HS-27A (cell line): ENCODE results near the gene FZD4.
"Not testable (repeated sequence)": the region's sequence is repeated elsewhere in the genome, so short reads cannot be mapped to it uniquely, and the experiment has no call there.

Experiments
- DNase-seq: peaks from one replicate; pipeline ENCODE4 v3.0.0-alpha.2; 2012; ENCODE audit warnings: low read depth, missing footprints

FZD4 gene

DNA sequence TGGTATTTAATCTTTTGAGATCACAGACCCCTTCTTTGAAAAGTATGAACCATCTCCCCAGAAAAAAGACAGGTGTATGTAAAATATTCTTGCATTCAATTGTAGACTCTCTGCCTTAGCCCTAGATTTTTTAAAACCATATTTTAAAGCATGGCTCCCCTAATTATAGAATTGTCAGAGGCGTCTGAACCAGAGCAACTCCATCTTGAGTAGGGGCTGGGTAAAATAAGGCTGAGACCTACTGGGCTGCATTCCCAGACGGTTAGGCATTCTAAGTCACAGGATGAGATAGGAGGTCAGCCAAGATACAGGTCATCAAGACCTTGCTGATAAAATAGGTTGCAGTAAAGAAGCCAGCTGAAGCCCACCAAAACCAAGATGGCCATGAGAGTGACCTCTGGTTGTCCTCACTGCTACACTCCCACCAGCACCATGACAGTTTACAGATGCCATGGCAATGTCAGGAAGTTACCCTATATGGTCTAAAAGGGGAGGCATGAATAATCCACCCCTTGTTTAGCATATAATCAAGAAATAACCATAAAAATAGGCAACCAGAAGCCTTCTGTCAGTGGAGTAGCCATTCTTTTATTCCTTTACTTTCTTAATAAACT is 17.9 kb downstream of the FZD4 start:
- not testable (repeated sequence) for DNase-seq

DNA sequence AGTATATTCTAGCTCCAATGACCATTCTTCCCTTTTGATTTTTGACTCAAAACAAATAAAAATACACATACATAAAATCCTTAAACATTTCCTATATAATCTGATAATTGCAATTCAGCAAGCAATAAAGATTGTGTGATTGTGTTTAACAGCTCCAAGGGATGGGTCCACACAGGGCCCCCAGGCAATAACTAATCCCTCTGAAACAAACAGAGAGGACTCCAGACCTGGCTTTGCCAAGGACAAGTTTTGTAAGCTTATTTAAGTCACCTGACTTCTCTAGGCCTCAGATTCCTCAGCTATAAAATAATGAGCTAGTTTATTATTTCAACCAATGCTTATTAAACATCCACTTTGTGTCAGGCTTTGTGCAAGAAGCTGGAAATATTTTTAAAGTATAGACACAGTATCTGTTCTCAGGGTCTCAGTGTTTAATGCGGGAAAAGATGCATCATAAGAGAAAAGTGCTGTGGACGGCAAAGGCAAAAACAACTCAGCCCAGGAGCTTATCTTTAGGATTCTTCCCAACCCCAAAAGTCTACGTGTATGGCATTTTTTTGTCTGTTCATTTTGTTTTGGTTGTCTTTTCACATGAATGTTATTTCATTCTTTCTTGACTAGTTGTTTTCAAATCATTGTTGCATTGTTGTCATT is 20.1 kb downstream of the FZD4 start:
- no peak for DNase-seq

DNA sequence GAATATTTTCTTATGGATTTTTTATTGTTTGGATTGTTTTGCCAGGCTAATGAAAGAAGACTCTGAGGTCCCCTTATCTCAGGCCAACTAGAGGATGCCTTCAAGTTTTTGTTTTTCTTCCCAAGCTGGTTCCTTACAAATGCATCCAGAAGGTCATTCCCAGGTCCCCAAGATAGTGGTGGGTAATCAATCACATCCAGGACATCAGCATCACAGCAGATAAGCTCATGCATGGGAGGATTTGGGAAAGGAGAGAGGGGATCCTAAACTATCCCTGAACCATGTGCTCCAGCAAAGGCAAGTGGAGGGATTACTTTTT is 20.7 kb downstream of the FZD4 start:
- no peak for DNase-seq

- no peak for DNase-seq
These were observed 21.2 kb downstream of the FZD4 start for GRCh38 chr11:86933891-86934581.

DNA sequence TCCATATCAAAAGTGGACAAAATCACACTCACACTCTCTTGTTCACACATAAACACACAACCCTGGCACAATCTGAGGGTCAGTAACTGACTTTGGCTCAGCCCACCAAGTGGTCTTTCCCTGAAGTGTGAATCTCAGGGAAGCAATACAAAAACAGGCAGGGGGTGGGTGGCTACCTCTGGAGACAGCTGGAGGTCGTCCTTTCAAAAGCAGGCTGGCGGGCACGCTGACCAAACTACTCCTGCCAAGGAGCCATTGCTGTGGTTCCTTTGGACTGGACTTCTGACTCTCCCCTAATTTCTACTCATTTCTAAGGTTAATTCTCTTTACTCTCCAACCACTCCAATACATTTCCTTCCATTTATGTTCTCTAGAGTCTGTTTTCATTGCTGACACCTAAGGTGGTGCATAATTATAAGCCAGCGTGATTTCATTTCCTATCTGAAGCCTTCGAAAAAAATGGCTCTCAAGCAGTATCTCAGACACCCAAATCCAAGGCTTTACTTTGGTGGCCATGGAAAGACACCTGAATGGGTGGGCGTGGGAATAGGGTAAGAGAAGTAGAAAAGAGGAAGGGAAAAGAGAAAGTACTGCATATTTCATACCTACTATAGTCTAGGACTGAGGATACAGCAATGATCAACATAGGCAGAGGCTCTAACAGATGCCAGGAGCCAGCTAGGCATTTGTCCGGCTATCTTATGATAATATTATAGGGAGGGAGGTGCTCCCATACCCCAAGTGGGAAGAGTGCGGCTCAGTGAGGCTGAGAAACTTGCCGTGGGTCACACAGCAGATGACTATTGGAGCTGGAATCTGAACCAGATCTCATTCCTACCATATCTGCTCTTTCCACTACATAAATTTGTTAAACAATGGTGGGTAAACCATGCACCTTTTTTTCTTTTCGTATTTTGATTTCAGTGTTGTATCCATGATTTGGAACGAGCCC is 22.0 kb downstream of the FZD4 start:
- no peak for DNase-seq

DNA sequence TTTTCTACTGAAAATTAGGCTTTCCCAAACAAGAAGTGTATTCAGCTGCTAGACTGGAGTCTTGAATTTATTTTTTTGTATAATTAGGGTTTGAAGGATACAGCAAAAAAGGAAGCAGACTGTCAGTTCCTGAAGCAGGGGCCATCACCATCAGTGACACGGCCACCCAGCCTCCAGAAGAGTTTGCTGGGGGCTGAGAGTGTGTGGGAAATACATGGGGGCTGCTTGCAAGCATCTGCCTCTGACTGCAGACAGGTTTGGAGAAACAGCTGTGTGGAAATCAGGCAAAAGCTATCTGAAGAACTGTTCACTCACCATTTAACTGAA is 23.0 kb downstream of the FZD4 start:
- no peak for DNase-seq

GRCh38 chr11:86931548-86932258 is 23.5 kb downstream of the FZD4 start:
- DNase-seq, result no peak

GRCh38 chr11:86930957-86931547 is 24.1 kb downstream of the FZD4 start:
- DNase-seq, result no peak

- no peak for DNase-seq
These were observed 28.2 kb downstream of the FZD4 start for GRCh38 chr11:86926975-86927374.

GRCh38 chr11:86923999-86924766 is 31.0 kb downstream of the FZD4 start:
- no peak for DNase-seq

GRCh38 chr11:86922225-86922624 is 33.0 kb downstream of the FZD4 start:
- no peak for DNase-seq

DNA sequence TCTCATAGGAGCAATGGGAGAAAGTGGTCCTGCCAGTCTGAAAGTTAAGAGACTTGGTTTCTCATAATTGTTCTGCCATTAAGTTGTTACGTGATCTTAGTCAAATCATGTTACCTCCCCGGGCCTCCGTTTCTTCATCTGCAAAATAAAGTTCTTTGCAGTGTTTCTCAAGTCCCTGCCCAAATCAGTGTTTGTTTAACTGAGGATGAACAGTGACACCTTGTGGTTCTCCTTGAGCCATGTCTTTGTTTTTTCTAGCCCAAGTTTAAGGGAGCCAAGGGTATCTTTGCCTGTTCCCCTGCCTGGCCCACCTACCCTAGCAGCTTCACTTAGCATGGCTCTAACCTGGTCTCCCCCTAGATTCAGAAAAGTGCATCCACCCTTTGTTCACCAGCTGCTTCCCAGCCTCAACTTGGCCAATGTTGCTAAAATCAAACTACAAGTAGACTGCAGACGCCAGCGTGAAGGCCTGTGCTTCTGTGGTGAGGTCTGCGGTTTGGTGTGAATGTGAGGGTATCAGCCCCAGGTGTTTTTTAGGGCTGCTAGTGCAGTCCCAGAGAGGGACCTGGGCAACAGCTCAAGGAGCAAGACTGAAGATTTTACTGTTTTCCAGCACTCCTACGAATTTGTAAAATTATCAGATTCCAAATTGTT is 35.5 kb downstream of the FZD4 start:
- DNase-seq, result peak; percentile 46

- no peak for DNase-seq
These were observed 36.2 kb downstream of the FZD4 start for GRCh38 chr11:86918973-86919372.

DNA sequence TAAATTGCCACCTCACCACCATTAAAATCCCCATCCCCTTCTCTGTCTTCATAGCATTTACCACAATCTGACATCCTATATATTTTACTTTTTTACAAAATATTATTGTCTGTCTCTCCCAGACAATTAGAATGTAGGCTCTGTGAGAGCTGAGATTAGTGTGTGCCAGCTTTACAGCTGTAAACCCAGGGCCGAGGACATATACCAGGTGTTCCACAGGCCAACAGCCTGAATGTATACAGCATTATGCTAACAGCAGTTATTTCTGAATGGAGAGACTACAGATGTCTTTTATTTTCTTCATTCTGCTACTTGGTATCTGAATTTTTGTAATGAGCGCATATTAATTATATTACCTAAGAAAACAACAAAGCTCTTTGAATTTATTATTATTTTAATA is 36.7 kb downstream of the FZD4 start:
- DNase-seq, result no peak

- no peak for DNase-seq
These were observed 37.6 kb downstream of the FZD4 start for GRCh38 chr11:86917589-86917988.

DNA sequence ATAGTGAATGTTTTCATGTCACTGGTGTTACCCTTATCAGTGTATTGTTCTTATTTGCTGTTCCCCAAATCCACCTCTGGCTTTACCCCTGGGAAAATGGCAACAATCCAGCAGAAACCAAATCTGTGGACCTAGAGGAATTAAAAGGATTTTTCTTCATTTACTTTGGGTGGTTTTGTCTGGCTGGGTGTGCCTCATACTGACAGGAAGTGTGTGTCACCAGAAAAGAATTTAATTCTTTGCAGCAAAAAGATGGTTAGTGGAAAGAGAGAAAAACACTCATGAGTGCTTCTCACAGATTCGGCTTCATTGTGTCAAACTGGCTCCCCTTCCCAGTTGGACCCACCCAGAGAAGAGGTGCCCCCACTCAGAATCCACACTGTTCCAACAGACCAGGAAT is 38.9 kb downstream of the FZD4 start:
- peak; percentile 82 for DNase-seq

GRCh38 chr11:86915850-86916249 is 39.3 kb downstream of the FZD4 start:
- not testable (repeated sequence) for DNase-seq

DNA sequence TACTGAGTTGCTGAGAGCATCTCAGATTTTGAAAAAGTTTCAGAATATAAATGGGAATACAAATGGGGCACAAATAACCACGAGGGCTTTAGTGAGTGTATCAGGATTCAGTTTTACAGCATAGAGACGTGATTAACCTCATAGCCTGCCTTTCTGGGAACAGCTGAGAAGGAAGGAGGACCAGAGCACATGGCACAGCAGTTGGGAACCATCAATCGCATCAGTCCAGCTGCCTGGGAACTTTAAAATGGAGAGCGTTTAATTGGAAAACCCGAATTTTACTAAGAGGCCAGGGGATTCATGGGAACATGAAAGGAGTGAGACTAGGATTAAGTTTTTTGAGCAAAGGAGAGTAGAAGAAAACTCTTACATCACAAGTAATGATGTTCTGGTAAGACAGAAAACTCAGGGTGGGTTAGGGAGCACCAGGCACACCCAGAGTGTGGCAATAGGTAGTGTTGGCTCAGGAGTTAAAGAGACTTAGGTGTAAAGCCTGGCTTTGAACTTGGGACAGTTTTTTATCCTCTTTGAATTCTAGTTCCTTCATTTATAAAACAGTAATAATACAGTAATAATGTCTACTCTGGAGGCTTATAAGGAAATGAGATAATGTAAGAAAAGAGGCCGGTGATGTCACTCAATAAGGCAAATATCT is 40.2 kb downstream of the FZD4 start:
- no peak for DNase-seq

DNA sequence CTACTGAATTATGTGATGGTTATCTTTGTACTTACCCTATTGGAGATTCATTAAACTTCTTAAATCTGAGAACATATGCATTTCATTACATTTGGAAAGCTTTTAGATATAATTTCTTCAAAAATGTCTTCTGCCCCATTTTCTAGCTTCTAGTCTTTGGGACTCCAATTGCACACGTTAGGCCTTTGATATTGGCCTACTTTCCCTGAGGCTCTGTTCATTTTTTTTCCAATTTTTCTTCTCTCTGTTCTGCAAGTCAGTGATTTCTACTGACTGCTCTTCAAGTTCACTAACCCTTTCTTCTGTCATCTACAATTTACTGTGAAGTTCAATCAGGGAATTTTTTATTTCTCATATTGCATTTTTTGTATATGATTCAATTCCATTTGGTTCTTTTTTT is 43.0 kb downstream of the FZD4 start:
- no peak for DNase-seq

GRCh38 chr11:86910592-86910991 is 44.6 kb downstream of the FZD4 start:
- DNase-seq, result no peak
